ENCODE results near the gene ERBB2. TPM values are rescaled to one million over a fixed set of nuclear protein-coding genes. Genes with fewer than 3 reads are reported as not detected.

The ERBB2 gene
- total and polyA plus RNA-seq, 2 experiments from 2014 or later: 46.2 to 196 TPM

DNA sequence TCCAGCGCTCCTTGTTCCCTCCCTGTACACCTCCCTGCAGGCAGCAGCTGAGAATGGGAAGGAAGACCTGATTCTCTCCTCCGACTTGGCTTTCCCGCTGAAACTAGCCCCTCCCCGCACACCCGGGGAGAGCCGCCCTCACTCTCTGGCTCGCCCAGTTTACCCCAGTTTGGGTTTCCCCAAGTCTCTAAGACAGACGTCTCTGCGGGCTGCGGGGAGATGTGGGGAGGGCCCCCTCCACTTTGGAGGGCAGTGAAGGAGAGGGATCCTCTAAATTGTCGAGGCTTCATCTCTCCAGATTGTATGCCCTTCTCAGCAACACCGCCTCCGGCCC lies 38.7 kb downstream of the ERBB2 start (continued):
- TF ChIP-seq, protein P1, sequence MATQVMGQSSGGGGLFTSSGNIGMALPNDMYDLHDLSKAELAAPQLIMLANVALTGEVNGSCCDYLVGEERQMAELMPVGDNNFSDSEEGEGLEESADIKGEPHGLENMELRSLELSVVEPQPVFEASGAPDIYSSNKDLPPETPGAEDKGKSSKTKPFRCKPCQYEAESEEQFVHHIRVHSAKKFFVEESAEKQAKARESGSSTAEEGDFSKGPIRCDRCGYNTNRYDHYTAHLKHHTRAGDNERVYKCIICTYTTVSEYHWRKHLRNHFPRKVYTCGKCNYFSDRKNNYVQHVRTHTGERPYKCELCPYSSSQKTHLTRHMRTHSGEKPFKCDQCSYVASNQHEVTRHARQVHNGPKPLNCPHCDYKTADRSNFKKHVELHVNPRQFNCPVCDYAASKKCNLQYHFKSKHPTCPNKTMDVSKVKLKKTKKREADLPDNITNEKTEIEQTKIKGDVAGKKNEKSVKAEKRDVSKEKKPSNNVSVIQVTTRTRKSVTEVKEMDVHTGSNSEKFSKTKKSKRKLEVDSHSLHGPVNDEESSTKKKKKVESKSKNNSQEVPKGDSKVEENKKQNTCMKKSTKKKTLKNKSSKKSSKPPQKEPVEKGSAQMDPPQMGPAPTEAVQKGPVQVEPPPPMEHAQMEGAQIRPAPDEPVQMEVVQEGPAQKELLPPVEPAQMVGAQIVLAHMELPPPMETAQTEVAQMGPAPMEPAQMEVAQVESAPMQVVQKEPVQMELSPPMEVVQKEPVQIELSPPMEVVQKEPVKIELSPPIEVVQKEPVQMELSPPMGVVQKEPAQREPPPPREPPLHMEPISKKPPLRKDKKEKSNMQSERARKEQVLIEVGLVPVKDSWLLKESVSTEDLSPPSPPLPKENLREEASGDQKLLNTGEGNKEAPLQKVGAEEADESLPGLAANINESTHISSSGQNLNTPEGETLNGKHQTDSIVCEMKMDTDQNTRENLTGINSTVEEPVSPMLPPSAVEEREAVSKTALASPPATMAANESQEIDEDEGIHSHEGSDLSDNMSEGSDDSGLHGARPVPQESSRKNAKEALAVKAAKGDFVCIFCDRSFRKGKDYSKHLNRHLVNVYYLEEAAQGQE (IDR thresholded peaks at IDR 0.05; ENCODE audit: unreplicated experiment): no peak

DNA sequence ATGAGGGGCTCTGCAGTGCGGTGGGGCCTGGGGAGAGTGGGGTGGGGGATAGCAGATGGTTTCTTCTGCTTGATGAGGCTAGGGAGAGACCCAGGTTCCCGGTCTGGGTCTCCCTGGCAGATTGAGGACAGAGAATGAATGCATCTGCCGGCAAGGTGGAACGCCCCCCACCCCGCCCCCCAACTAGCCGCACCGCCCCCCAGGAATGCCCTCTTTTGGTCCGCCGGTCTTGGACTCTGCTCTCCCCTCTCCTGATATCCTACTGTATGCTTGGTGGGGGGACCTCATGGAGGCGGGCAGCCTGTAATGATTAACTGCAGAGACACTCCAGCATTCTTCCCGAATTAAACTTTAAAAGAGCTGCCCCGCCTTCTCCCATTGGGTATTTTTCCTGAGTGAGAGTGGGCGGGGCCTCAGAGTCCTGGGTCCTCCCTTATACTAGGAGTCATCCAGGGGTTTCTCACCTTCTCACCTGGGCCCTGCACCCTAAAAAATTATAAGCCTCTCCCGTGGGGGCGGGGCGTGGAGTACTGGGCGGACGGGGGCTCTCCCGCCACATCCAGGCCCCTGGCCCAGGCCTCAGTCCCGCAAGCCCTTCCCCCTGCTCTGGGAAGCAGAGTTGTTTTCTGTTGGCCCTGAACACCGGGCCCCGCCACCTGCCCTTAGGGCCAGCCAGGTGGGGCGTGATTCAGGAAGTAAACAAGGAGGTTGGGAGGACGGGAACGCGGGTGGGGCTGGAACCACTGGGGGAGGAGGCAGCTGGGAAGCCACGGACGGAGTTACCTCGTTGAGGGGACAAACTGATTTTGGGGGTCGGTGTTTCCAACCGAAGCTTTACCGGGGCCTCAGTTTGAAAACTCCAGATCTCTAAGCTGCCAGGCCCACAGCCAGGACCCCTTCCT lies 39.4 kb downstream of the ERBB2 start:
- H3K79me2 ChIP-seq (replicated peaks; ENCODE audit: insufficient read depth): peaks cover 18% of the 10 kb centered on the region
- no peaks in the 10 kb centered on the region; the same call in 2 of the 3 replicates for H3K9me3 Mint-ChIP-seq
- H3K4me1 Mint-ChIP-seq: peaks cover 41% of the 10 kb centered on the region
- peak; percentile 29 for ATAC-seq
- peak overlapping the region; percentile 100 for H3K4me2 ChIP-seq
- H3K4me3 ChIP-seq: peak overlapping the region; percentile 98
- H3K36me3 ChIP-seq (ENCODE audit: insufficient read depth): no peaks in the 10 kb centered on the region
- H3K36me3 Mint-ChIP-seq (ENCODE audit: low read depth): peaks cover 14% of the 10 kb centered on the region
- DNase-seq (ENCODE audit: low spot score): peak; percentile 93
- no peaks in the 10 kb centered on the region for H4K20me1 ChIP-seq (replicated peaks; ENCODE audit: insufficient read depth)
- H3K27ac ChIP-seq (ENCODE audit: low read depth): peak overlapping the region; percentile 97
- H3K27me3 ChIP-seq (ENCODE audit: insufficient read depth): no peaks in the 10 kb centered on the region
- H3F3A ChIP-seq (replicated peaks; ENCODE audit: low read depth): peaks cover 22% of the 10 kb centered on the region
- peak overlapping the region; percentile 96 for H3K27ac Mint-ChIP-seq
- H3K27me3 Mint-ChIP-seq (ENCODE audit: insufficient read depth, low read depth, poor library complexity): peaks cover 22% of the 10 kb centered on the region
- peak overlapping the region; percentile 88 for H3K4me3 Mint-ChIP-seq
- no peak overlapping the region for H2AFZ ChIP-seq
- TF ChIP-seq, protein P2, sequence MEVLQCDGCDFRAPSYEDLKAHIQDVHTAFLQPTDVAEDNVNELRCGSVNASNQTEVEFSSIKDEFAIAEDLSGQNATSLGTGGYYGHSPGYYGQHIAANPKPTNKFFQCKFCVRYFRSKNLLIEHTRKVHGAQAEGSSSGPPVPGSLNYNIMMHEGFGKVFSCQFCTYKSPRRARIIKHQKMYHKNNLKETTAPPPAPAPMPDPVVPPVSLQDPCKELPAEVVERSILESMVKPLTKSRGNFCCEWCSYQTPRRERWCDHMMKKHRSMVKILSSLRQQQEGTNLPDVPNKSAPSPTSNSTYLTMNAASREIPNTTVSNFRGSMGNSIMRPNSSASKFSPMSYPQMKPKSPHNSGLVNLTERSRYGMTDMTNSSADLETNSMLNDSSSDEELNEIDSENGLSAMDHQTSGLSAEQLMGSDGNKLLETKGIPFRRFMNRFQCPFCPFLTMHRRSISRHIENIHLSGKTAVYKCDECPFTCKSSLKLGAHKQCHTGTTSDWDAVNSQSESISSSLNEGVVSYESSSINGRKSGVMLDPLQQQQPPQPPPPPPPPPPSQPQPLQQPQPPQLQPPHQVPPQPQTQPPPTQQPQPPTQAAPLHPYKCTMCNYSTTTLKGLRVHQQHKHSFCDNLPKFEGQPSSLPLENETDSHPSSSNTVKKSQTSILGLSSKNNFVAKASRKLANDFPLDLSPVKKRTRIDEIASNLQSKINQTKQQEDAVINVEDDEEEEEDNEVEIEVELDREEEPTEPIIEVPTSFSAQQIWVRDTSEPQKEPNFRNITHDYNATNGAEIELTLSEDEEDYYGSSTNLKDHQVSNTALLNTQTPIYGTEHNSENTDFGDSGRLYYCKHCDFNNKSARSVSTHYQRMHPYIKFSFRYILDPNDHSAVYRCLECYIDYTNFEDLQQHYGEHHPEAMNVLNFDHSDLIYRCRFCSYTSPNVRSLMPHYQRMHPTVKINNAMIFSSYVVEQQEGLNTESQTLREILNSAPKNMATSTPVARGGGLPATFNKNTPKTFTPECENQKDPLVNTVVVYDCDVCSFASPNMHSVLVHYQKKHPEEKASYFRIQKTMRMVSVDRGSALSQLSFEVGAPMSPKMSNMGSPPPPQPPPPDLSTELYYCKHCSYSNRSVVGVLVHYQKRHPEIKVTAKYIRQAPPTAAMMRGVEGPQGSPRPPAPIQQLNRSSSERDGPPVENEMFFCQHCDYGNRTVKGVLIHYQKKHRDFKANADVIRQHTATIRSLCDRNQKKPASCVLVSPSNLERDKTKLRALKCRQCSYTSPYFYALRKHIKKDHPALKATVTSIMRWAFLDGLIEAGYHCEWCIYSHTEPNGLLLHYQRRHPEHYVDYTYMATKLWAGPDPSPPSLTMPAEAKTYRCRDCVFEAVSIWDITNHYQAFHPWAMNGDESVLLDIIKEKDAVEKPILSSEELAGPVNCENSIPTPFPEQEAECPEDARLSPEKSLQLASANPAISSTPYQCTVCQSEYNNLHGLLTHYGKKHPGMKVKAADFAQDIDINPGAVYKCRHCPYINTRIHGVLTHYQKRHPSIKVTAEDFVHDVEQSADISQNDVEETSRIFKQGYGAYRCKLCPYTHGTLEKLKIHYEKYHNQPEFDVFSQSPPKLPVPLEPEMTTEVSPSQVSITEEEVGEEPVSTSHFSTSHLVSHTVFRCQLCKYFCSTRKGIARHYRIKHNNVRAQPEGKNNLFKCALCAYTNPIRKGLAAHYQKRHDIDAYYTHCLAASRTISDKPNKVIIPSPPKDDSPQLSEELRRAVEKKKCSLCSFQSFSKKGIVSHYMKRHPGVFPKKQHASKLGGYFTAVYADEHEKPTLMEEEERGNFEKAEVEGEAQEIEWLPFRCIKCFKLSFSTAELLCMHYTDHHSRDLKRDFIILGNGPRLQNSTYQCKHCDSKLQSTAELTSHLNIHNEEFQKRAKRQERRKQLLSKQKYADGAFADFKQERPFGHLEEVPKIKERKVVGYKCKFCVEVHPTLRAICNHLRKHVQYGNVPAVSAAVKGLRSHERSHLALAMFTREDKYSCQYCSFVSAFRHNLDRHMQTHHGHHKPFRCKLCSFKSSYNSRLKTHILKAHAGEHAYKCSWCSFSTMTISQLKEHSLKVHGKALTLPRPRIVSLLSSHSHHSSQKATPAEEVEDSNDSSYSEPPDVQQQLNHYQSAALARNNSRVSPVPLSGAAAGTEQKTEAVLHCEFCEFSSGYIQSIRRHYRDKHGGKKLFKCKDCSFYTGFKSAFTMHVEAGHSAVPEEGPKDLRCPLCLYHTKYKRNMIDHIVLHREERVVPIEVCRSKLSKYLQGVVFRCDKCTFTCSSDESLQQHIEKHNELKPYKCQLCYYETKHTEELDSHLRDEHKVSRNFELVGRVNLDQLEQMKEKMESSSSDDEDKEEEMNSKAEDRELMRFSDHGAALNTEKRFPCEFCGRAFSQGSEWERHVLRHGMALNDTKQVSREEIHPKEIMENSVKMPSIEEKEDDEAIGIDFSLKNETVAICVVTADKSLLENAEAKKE (CRISPR knock-in tag; IDR thresholded peaks at IDR 0.05): no peak
- TF ChIP-seq CREB1 (CRISPR knock-in tag; IDR thresholded peaks at IDR 0.05; ENCODE audit: low read depth) (no peak), POLR2AphosphoS5 (IDR thresholded peaks at IDR 0.05; ENCODE audit: low read depth) (peak; percentile 60)
- no peaks in the 10 kb centered on the region for H3K9me2 ChIP-seq (ENCODE audit: insufficient read depth)
- peaks cover 33% of the 10 kb centered on the region for H3K4me1 ChIP-seq (ENCODE audit: insufficient read depth)

All from GM23338 (cell line).